RPMI7951 (cell line): ENCODE measurements around the gene GRID1. TPM values are rescaled to one million over a fixed set of nuclear protein-coding genes. Genes with fewer than 3 reads are reported as not detected.
"Not testable (repeated sequence)": the region's sequence is repeated elsewhere in the genome, so short reads cannot be mapped to it uniquely, and the experiment has no call there.

Experiments
- DNase-seq: peaks from one replicate; pipeline ENCODE4 v3.0.0-alpha.2; 2012; ENCODE audit warnings: low read depth
- total RNA-seq: library from RNA; depleted of rRNA; stranded (reverse); fragments of >200 nt; shearing (Covaris generic); gene quantifications from 2 replicates; pipeline ENCODE4 v1.2.3, GENCODE V29; 2014

Gene GRID1
- total RNA-seq, 1 experiment from 2014 or later, result not detected

GRCh38 chr10:86109421-86109820, 257.2 kb downstream of the GRID1 start:
- DNase-seq, result no peak

- DNase-seq, result no peak
Observed at GRCh38 chr10:86108696-86109095, 257.9 kb downstream of the GRID1 start.

- DNase-seq, result not testable (repeated sequence)
Observed at GRCh38 chr10:86107611-86108310, 258.8 kb downstream of the GRID1 start.

GRCh38 chr10:86107131-86107530, 259.5 kb downstream of the GRID1 start:
- no peak for DNase-seq

- DNase-seq, result no peak
Observed at GRCh38 chr10:86106616-86107015, 260.0 kb downstream of the GRID1 start.

GRCh38 chr10:86105640-86106039, 261.0 kb downstream of the GRID1 start:
- DNase-seq, result no peak

- DNase-seq, result no peak
Observed at GRCh38 chr10:86105181-86105580, 261.4 kb downstream of the GRID1 start.

- no peak for DNase-seq
Observed at GRCh38 chr10:86104611-86105145, 261.9 kb downstream of the GRID1 start.

- DNase-seq, result no peak
Observed at GRCh38 chr10:86104156-86104555, 262.4 kb downstream of the GRID1 start.

GRCh38 chr10:86103391-86104101, 263.0 kb downstream of the GRID1 start:
- no peak for DNase-seq

- no peak for DNase-seq
Observed at GRCh38 chr10:86102451-86102850, 264.1 kb downstream of the GRID1 start.

- no peak for DNase-seq
Observed at GRCh38 chr10:86102031-86102430, 264.6 kb downstream of the GRID1 start.

GRCh38 chr10:86100581-86101061, 266.0 kb downstream of the GRID1 start:
- peak; percentile 6 for DNase-seq

- no peak for DNase-seq
Observed at GRCh38 chr10:86099542-86100334, 266.9 kb downstream of the GRID1 start.

GRCh38 chr10:86098187-86098881, 268.3 kb downstream of the GRID1 start:
- no peak for DNase-seq

GRCh38 chr10:86095061-86095460, 271.5 kb downstream of the GRID1 start:
- DNase-seq, result not testable (repeated sequence)

GRCh38 chr10:86092311-86092710, 274.3 kb downstream of the GRID1 start:
- DNase-seq, result not testable (repeated sequence)

GRCh38 chr10:86091216-86091615, 275.4 kb downstream of the GRID1 start:
- no peak for DNase-seq

- DNase-seq, result no peak
Observed at GRCh38 chr10:86090807-86091206, 275.8 kb downstream of the GRID1 start.

GRCh38 chr10:86087716-86088115, 278.9 kb downstream of the GRID1 start:
- DNase-seq, result no peak

- no peak for DNase-seq
Observed at GRCh38 chr10:86086418-86086817, 280.2 kb downstream of the GRID1 start.
